Sigmoid colon (tissue), 7 donors: Measurements from ENCODE around the gene PCDHA1. TPM values are rescaled to one million over a fixed set of nuclear protein-coding genes. Genes with fewer than 3 reads are reported as not detected.
A peak's percentile ranks its signal among the peaks of the same experiment; 100 is the strongest.
"Not testable (repeated sequence)": the region's sequence is repeated elsewhere in the genome, so short reads cannot be mapped to it uniquely, and the experiment has no call there.

Source experiments
- DNase-seq: peaks from one replicate; pipeline ENCODE4 v3.0.0-alpha.2; 2019
- H3K27ac ChIP-seq, 4 donors: fragments of 200-600 bp; sonication (generic); one replicate each; pipeline ENCODE4 v1.5.1; 2016 to 2019; ENCODE audit warnings: mild to moderate bottlenecking in 1 of 4
- H3K27me3 ChIP-seq, 3 donors: fragments of 200-600 bp; sonication (generic); one replicate each; pipeline ENCODE4 v1.5.1; 2019; ENCODE audit warnings: mild to moderate bottlenecking in 1 of 3
- H3K36me3 ChIP-seq, 4 donors: fragments of 200-600 bp; sonication (generic); one replicate each; pipeline ENCODE4 v1.5.1; 2016 to 2019
- H3K4me1 ChIP-seq, 4 donors: fragments of 200-600 bp; sonication (generic); one replicate each; pipeline ENCODE4 v1.5.1; 2017 to 2019
- H3K4me3 ChIP-seq, 4 donors: fragments of 200-600 bp; sonication (generic); one replicate each; pipeline ENCODE4 v1.5.1; 2017 to 2019; ENCODE audit warnings: mild to moderate bottlenecking in 2 of 4, moderate library complexity in 1 of 4
- H3K9me3 ChIP-seq, 4 donors: fragments of 200-600 bp in 3 of 4; sonication (generic) in 3 of 4; one replicate each; pipeline versions ENCODE4 v1.5.1 to v1.6.1; 2013 to 2019
- EP300 ChIP-seq, 4 donors: sonication (generic); formaldehyde crosslinking; IDR thresholded peaks; one replicate each; pipeline ENCODE4 v1.6.1; 2017; ENCODE audit warnings: antibody characterized with exemption in 4 of 4
- POLR2A ChIP-seq, 2 donors: fragments of 450-650 bp; IDR thresholded peaks; one replicate each; pipeline ENCODE4 v1.6.1; 2016; ENCODE audit warnings: antibody characterized with exemption in 2 of 2, mild to moderate bottlenecking in 2 of 2, moderate library complexity in 2 of 2
- POLR2AphosphoS5 ChIP-seq, 4 donors: sonication (generic); formaldehyde crosslinking; IDR thresholded peaks; one replicate each; pipeline ENCODE4 v1.6.1; 2017; ENCODE audit warnings: antibody characterized with exemption in 4 of 4
- whole genome bisulfite sequencing, 2 donors: extraction: QIAGEN DNeasy Blood & Tissue Kit; methylation state at CpG; one replicate each; pipeline ENCODE4 v1.1.7; 2013; 5-methylcytosine and 5-hydroxymethylcytosine counted together
- intact Hi-C: fragments of 100-400 bp; cut with DNase I; formaldehyde crosslinking; loops from one replicate; pipeline ENCODE4 v1.15.1; 2023
- polyA plus RNA-seq, 3 donors: library from polyadenylated mRNA; stranded (reverse); fragments of 200-250 nt; gene quantifications; one replicate each; pipeline ENCODE4 v1.2.3, GENCODE V29; 2013
- total RNA-seq, 4 donors: library from RNA; depleted of rRNA; stranded (reverse); fragments of >200 nt; gene quantifications; one replicate each; pipeline ENCODE4 v1.1.0, GENCODE V29; 2016
- TF ChIP-seq, protein P1 (sequence below), 4 experiments: fragments of 450-650 bp in 3 of 4; fragments of 200-600 bp in 1 of 4; IDR thresholded peaks; one replicate each; pipeline ENCODE4 v1.5.1; 2016 to 2019; ENCODE audit warnings: antibody characterized with exemption in 4 of 4, mild to moderate bottlenecking in 3 of 4, moderate library complexity in 2 of 4
- donor health status: healthy with polysubstance abuse.
- donor health status: Bipolar disorder and iron deficiency.
- donor health status: healthy.

PCDHA1 gene
- total and polyA plus RNA-seq, 7 donors = 0.10 TPM; not detected in 6

DNA sequence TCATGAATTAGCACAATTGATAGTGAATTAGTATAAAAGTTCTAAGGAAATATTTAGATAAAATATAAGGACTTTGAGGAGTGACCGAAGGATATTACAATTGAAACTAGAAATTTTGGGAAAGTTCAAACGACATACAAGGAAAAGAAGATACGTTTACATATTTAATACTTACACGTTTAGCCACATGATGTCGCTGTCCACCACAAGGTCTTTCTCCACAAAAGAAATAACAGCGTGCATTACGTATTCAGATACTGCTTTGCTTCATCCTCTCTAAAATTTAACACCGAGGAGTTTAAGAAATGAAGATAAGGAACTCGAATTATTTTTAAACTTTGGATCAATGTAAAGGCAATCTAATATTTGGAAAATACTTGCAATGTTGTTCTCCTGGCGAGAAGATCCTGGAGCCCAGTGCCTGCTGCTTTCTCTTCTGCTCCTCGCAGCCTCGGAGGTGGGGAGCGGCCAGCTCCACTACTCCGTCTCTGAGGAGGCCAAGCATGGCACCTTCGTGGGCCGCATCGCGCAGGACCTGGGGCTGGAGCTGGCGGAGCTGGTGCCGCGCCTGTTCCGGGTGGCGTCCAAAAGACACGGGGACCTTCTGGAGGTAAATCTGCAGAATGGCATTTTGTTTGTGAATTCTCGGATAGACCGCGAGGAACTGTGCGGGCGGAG, 15.0 kb downstream of the PCDHA1 start, which contains the start of gene PCDHA3:
Gene PCDHA3, plus strand, starts transcription at position 242 of the 678 bp plus-strand sequence.
- intact Hi-C loops = no loop called here
- no peak for DNase-seq
- WGBS, 2 donors = 24 to 55% methylated on average over 29 of the region's 29 CpGs
- Histone ChIP-seq H3K36me3 (no peaks in the 10 kb centered on the region), H3K4me3 (peak within 1 kb of the TSS in 3 of 4 donors; percentile 34 to 43 (median 42)), H3K27me3 (peaks cover 0 to 73% (median 0%) of the 10 kb centered on the region in 3 donors), H3K9me3 (peaks cover 0 to 25% (median 15%) of the 10 kb centered on the region in 4 donors), H3K27ac (peak within 1 kb of the TSS in 1 of 4 donors; percentile 51), H3K4me1 (no peaks in the 10 kb centered on the region)
- no peak for TF ChIP-seq EP300 (IDR thresholded peaks at IDR 0.05)
- no peak for TF ChIP-seq POLR2AphosphoS5 (IDR thresholded peaks at IDR 0.05)
- TF ChIP-seq, protein P1, sequence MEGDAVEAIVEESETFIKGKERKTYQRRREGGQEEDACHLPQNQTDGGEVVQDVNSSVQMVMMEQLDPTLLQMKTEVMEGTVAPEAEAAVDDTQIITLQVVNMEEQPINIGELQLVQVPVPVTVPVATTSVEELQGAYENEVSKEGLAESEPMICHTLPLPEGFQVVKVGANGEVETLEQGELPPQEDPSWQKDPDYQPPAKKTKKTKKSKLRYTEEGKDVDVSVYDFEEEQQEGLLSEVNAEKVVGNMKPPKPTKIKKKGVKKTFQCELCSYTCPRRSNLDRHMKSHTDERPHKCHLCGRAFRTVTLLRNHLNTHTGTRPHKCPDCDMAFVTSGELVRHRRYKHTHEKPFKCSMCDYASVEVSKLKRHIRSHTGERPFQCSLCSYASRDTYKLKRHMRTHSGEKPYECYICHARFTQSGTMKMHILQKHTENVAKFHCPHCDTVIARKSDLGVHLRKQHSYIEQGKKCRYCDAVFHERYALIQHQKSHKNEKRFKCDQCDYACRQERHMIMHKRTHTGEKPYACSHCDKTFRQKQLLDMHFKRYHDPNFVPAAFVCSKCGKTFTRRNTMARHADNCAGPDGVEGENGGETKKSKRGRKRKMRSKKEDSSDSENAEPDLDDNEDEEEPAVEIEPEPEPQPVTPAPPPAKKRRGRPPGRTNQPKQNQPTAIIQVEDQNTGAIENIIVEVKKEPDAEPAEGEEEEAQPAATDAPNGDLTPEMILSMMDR (IDR thresholded peaks at IDR 0.05) = peak in 1 of 4 experiments; percentile 11
- TF ChIP-seq POLR2A (IDR thresholded peaks at IDR 0.05) = no peak

DNA sequence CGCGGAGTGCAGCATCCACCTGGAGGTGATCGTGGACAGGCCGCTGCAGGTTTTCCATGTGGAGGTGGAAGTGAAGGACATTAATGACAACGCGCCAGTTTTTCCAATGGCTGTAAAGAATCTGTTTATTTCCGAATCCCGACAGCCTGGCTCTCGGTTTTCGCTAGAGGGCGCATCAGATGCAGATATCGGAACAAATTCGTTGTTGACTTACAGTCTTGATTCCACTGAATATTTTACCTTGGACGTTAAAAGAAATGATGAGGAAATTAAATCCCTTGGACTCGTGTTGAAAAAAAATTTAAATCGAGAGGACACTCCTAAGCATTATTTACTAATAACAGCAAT, 15.5 kb downstream of the PCDHA1 start:
- 18 to 48% methylated on average over 16 of the region's 16 CpGs for WGBS, 2 donors
- H3K4me3 ChIP-seq = peak overlapping the region in 3 of 4 donors; percentile 34 to 43 (median 42)
- H3K9me3 ChIP-seq = peaks cover 0 to 20% (median 11%) of the 10 kb centered on the region in 4 donors
- peaks cover 0 to 68% (median 0%) of the 10 kb centered on the region in 3 donors for H3K27me3 ChIP-seq
- intact Hi-C loops = no loop called here
- H3K4me1 ChIP-seq = no peaks in the 10 kb centered on the region
- H3K36me3 ChIP-seq = no peaks in the 10 kb centered on the region
- peak overlapping the region in 1 of 4 donors; percentile 51 for H3K27ac ChIP-seq
- TF ChIP-seq, protein P1 (IDR thresholded peaks at IDR 0.05) = no peak
- TF ChIP-seq POLR2A (IDR thresholded peaks at IDR 0.05) (no peak), EP300 (IDR thresholded peaks at IDR 0.05) (no peak), POLR2AphosphoS5 (IDR thresholded peaks at IDR 0.05) (no peak)
- DNase-seq = no peak

DNA sequence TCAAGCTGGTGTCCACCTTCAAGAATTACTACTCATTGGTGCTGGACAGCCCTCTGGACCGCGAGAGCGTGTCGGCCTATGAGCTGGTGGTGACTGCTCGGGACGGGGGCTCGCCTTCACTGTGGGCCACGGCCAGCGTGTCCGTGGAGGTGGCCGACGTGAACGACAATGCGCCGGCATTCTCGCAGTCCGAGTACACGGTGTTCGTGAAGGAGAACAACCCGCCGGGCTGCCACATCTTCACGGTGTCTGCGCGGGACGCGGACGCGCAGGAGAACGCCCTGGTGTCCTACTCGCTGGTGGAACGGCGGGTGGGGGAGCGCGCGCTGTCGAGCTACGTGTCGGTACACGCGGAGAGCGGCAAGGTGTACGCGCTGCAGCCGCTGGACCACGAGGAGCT, 16.4 kb downstream of the PCDHA1 start:
- H3K4me1 ChIP-seq, DNase-seq, H3K36me3 ChIP-seq, H3K27ac ChIP-seq, intact Hi-C loops, H3K4me3 ChIP-seq: not testable (repeated sequence)
- WGBS, 2 donors = 57 to 80% methylated on average over 45 of the region's 45 CpGs
- Histone ChIP-seq H3K27me3 (peaks cover 0 to 60% (median 0%) of the 10 kb centered on the region in 3 donors), H3K9me3 (peaks cover 0 to 18% (median 7%) of the 10 kb centered on the region in 4 donors)

DNA sequence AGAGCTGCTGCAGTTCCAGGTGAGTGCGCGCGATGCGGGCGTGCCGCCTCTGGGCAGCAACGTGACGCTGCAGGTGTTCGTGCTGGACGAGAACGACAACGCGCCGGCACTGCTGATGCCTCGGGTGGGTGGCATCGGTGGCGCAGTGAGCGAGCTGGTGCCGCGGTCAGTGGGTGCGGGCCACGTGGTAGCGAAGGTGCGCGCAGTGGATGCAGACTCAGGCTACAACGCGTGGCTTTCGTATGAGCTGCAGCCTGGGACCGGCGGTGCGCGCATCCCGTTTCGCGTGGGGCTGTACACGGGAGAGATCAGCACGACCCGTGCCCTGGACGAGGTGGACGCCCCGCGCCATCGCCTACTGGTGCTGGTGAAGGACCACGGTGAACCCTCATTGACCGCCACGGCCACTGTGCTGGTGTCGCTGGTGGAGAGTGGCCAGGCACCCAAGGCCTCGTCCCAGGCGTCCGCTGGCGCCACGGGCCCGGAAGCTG, 16.9 kb downstream of the PCDHA1 start:
- peaks cover 0 to 60% (median 0%) of the 10 kb centered on the region in 3 donors for H3K27me3 ChIP-seq
- no peaks in the 10 kb centered on the region for H3K36me3 ChIP-seq
- no peak overlapping the region for H3K4me3 ChIP-seq
- DNase-seq = no peak
- TF ChIP-seq EP300 (IDR thresholded peaks at IDR 0.05) (no peak), POLR2AphosphoS5 (IDR thresholded peaks at IDR 0.05) (no peak), POLR2A (IDR thresholded peaks at IDR 0.05) (no peak)
- TF ChIP-seq, protein P1 (IDR thresholded peaks at IDR 0.05) = no peak
- peaks cover 0 to 18% (median 8%) of the 10 kb centered on the region in 4 donors for H3K9me3 ChIP-seq
- intact Hi-C loops = no loop called here
- WGBS, 2 donors = 55 to 78% methylated on average over 53 of the region's 53 CpGs
- H3K27ac ChIP-seq = no peak overlapping the region
- H3K4me1 ChIP-seq = no peaks in the 10 kb centered on the region
